ENCODE results near the gene SCAI.
"Not testable (repeated sequence)": the region's sequence is repeated elsewhere in the genome, so short reads cannot be mapped to it uniquely, and the experiment has no call there.

The SCAI gene

GRCh38 chr9:125150349-125151245 is 7.3 kb upstream of the SCAI start:
- no peak for DNase-seq (ENCODE audit: low read depth)

DNA sequence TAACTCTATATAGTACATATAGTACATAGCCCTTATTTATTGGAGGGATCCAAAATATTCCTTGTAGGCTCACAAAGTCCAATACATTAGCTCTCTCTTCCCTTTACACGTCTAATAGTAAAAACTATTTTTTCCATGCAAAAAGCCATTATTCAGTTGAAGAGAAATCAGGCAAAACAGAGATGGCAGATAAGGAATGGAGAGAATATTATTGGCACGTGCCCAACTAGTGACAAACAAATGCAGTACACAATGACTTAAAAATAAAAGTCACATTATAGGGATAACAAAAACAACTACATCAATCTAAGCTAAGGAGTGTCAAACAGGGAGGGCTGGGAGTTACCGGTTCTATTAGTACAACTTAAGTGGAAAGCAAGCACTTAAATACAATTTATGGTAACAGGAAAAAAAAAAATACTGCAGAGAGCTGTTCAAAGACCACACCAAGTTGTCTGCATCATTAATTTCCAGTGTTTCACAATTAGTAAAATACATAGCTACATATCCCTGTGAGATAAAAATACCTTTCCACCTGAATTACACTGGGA is 4.1 kb upstream of the SCAI start:
- DNase-seq (ENCODE audit: low read depth) = no peak

DNA sequence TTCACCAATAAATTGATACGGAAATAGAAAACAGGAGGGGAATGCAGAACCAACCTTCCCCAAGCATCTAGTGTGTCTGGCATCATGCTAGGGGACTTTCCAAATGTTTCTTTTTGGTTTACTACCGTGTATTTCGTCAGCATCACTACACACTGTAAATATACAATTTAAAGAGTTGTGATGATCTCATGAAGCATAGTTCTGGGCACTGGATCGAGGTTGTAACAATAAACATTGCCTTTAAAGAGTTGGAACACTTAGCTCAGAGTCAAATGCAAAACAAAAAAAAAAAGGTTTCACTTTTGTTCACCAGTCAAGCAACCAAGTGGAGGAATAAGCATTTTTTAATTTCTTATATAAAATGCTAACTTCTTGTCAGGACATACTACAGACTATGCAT is 2.9 kb upstream of the SCAI start:
- no peak for DNase-seq (ENCODE audit: low read depth)

GRCh38 chr9:125145425-125145824 is 2.1 kb upstream of the SCAI start:
- DNase-seq (ENCODE audit: low read depth) = no peak

GRCh38 chr9:125142560-125143376 is 560 bp downstream of the SCAI start:
- DNase-seq (ENCODE audit: low read depth) = no peak

- no peak for DNase-seq (ENCODE audit: low read depth)
Measured at GRCh38 chr9:125141751-125142150, 1.6 kb downstream of the SCAI start.

DNA sequence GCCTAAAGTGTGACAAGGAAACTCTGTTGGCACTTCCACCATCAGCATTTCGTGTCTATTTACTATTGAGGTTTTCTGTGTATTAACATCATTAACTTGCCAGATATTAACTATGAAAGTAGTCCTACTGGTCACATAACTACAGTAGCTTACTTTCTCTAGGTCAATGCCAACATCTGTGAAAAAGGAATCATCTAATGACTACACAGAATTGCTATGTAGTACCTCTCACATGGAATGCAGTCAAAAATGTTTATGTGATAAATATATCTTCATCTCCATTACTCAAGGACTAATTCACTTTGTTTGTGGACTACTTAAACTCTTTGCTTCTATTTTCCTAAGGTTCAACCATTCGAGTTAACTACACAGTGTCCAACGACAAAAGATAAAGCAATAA is 2.1 kb downstream of the SCAI start:
- DNase-seq (ENCODE audit: low read depth) = no peak

GRCh38 chr9:125140576-125140975 is 2.8 kb downstream of the SCAI start:
- DNase-seq (ENCODE audit: low read depth) = no peak

DNA sequence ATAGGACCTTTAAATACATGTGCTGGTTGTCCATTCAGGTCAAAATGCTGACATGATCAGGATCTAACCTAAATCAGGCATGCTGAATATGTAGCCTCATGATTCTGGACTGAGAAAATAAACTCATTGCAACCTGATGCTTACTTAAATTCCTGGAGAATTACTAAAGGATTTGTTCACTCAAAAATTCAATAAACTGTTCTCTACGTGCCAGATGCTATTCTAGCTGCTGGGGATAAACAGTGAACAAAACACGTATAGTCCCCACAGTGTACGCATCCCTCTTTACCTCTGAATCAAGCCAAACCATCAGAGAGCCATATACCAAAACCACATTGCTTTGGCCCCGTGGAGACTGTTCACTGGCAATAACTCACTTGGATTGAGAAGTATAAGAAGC is 6.1 kb downstream of the SCAI start:
- DNase-seq (ENCODE audit: low read depth) = no peak

DNA sequence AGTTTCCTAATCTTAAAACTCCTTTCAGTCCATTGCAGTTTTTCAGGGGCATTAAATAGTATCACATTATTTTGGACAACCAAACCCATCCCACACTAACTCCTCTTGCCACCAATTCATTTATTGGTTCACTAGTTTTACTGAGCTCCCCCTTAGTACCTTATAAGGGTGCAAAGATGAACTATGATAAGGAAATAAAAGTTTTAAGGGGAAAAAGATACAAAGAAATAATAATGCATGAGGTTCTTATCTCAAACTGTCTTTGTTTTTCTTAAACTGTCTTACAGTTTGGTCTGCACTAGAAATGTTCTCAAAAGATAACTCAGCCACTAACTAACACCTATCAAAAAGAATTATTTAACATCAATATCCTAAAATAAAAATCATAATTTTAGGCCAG is 8.4 kb downstream of the SCAI start:
- DNase-seq (ENCODE audit: low read depth) = no peak

GRCh38 chr9:125133403-125134329 is 9.7 kb downstream of the SCAI start:
- no peak for DNase-seq (ENCODE audit: low read depth)

DNA sequence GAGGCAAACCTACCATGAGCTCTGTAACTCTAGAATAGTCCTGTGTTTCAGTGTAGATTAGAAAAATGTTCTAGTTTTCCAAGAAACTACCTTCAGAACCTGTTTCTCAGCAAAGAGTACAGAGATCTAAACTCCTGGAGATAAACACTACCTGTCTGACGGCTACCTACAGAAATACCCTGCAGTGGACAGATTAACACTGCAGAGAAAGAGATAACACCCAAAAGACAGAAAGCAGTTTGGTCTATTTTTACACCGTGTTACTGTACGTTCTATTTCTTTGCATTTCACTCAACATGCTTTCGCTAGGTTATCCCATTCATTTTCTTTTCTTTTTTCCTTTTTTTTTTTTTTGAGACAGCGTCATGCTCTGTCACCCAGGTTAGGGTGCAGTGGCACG is 11.6 kb downstream of the SCAI start:
- DNase-seq (ENCODE audit: low read depth) = no peak

- peak; percentile 64 for DNase-seq (ENCODE audit: low read depth)
Measured at GRCh38 chr9:125126019-125126746, 17.1 kb downstream of the SCAI start.

GRCh38 chr9:125125523-125125922 is 17.8 kb downstream of the SCAI start:
- DNase-seq (ENCODE audit: low read depth) = no peak

DNA sequence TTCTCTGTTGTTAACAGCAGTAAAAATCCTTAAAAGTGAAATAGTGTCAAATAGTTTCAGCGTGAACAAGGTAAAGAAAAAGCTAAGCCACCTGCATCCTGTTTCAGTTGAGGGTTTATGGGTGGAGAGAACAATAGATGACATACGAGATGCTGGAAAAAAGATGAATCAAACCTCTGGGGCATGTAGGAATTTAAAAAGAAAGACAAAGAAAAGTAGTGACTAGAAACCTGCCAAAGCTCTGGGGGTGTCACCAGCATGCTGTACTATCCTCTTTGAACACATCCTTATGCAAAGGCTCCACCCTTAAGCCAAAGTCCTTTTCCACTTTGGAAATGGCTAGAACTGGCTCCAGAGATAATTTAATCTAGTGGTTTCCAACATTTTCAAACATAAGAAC is 22.2 kb downstream of the SCAI start:
- DNase-seq (ENCODE audit: low read depth) = no peak

GRCh38 chr9:125119643-125120286 is 23.6 kb downstream of the SCAI start:
- DNase-seq (ENCODE audit: low read depth) = no peak

DNA sequence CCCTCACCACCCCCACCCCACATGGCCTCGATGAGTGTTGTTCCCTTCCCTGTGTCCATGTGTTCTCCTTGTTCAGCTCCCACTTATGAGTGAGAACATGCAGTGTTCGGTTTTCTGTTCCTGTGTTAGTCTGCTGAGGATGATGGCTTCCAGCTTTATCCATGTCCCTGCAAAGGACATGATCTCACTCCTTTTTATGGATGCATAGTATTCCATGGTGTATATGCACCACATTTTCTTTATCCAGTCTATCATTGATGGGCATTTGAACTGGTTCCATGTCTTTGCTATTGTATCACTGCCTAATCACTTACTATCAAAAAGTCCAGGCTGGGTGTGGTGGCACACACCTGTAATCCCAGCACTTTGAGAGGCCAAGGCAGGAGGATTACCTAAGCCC is 24.6 kb downstream of the SCAI start:
- not testable (repeated sequence) for DNase-seq (ENCODE audit: low read depth)

DNA sequence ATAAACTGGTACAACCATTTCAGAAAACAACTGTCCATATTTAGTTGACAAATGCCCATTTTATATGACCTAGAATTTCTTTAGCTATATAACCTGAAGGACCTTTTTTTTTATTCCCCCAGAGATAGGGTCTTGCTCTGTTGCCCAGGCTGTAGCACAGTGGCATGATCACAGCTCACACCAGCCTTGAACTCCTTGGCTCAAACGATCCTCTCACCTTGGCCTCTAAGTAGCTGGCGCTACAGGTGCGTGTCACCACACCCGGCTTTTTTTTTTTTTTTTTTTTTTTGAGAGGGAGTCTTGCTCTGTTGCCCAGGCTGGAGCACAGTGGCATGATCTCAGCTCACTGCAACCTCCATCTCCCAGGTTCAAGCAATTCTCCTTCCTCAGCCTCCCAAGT is 28.8 kb downstream of the SCAI start:
- DNase-seq (ENCODE audit: low read depth) = not testable (repeated sequence)

- DNase-seq (ENCODE audit: low read depth) = no peak
Measured at GRCh38 chr9:125110464-125110863, 32.9 kb downstream of the SCAI start.

GRCh38 chr9:125108541-125108940 is 34.8 kb downstream of the SCAI start:
- DNase-seq (ENCODE audit: low read depth) = not testable (repeated sequence)
